ENCODE results near the gene SRGAP2.
A peak's percentile ranks its signal among the peaks of the same experiment; 100 is the strongest.
"Not testable (repeated sequence)": the region's sequence is repeated elsewhere in the genome, so short reads cannot be mapped to it uniquely, and the experiment has no call there.

SRGAP2 gene

DNA sequence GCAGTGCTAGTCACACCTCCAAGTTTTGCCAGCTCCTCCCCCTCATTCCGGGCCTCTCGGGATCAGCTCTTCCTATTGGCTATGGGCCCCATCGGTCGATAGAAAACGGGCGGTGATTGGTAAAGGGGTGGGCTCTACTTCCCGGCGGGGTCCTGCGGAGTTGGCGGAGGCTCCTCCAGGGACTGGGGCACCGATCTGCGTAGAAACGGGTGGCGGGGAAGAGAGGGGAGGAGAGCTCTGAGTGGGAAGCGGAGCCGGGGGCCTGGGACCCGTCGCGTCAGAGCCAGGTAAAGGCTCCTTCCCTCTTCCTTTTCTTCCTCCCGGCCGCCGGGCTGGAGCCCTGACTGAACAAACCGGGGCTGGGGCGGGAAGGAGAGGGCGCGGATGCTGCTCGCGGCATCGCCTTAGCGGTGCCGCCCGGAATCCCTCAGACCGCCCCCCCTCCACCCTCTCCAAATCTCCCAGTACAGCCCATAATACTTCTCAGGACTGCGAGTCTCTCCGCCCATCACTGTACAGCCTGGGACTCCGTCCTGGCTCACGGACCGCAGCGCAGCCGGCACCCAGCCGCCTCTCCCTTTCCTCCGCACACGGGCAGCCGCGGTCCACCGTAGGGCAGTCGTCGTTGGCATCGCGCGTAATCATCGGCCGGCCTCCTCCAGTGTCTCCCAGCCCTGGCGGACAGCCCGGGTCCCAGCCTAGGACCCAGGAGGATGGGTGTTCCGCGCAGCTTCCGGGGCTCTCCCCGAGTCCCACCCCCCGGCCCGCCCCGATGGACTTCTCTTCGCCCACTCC is at the start of gene SRGAP2:
TSS of gene SRGAP2 (plus strand) at position 178 of the 795 bp plus-strand sequence. CDS start 2,430 bp downstream, outside the sequence.
- not testable (repeated sequence) for DNase-seq

- not testable (repeated sequence) for DNase-seq
These were observed 35.9 kb upstream of the SRGAP2 start for GRCh38 chr1:206167350-206168029.

DNA sequence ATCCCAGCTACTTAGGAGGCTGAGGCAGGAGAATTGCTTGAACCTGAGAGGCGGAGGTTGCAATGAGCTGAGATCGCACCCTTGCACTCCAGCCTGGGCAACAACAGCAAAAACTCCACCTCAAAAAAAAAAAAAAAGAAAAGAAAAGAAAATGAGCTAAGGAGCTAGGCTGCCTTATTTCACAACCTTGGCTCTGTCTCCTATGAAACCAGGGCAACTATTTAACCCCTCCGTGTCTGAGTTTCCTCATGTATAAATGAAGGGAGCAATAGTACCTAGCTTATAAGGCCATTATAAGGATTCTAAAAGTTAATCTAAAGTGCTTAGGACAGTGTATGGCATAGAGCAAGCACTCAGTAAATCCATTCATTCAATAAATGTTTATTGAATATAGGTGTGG is 33.5 kb upstream of the SRGAP2 start:
- DNase-seq, result not testable (repeated sequence)

GRCh38 chr1:206173110-206173719 is 30.1 kb upstream of the SRGAP2 start:
- DNase-seq, result not testable (repeated sequence)

DNA sequence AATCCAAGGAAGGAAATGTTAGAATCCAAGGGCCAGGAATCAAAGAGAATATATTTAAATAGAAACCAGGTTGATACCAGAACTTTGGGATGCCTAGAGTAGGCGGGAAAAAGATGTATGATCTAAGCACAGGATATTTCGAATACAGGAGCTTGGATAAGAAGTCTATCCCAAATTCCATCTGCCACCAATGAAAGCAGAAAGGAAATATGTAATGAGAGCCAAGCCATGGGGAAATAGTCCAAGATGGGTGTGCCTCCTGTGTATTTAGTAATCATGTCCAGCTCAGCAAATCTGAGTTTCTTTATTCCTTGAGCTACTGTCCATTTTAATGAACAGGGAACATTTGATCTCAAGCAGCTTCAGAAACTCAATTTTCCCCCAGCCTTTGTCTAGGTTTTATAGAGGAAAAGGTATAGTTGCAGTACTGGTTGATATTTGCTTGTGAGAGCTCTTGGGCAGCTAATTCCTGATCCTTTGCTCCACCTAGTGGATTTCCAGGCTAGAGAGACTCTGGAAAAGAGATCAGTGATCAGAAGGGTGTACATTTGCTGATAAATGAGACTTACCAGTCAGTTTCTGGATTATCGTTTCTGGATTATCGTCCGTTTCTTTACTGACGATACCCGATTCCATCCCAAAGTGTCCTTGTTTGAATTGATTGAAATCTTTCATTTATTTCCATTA is 29.0 kb upstream of the SRGAP2 start:
- DNase-seq, result not testable (repeated sequence)

- not testable (repeated sequence) for DNase-seq
These were observed 27.8 kb upstream of the SRGAP2 start for GRCh38 chr1:206175459-206176113.

GRCh38 chr1:206176114-206176502 is 27.2 kb upstream of the SRGAP2 start:
- not testable (repeated sequence) for DNase-seq

GRCh38 chr1:206178061-206178989 is 25.0 kb upstream of the SRGAP2 start:
- not testable (repeated sequence) for DNase-seq

GRCh38 chr1:206179666-206180065 is 23.7 kb upstream of the SRGAP2 start:
- DNase-seq, result not testable (repeated sequence)

DNA sequence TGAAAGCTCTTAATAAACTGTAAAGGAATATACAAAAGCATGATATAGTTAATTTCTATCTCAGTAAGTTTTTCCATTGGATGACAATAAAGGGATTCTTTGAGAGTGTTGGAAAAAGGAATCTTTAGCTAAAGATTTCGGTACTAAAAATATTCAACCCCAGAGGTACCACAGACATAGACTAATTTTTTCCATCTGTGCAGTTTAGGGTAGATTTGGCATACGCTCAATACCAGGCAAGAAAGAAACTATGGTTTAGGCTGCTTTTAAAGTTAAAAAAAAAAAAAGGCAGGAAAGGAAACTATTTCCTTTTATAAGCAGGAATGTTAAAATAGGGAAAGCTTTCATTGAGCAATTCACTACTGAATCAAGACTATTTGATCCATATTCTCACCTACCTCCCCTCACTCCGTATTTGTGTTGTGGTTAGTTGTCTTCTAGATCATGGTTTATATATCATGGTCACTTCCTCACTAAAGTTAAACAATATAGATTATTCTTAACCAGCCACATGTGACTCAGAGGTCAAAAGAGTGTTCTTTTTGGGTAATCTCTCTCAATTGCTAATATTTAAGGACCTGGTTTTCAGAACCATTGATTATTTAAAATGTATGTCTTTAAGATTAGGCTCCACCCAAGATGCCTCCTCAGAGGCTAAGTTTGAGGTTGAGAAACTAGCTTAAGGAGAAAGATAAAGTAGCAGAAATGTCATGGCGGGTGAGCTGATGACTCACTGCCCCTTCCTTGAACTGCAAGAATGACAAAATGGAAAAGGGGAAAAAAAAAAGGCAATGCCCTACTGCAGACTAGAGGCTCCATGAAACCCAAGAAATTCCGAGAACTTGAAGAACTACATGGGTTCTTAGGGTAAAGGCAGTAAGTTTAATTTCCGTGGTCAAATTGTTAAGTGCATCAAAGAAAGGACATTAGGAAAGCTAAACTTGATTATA is 20.7 kb upstream of the SRGAP2 start:
- not testable (repeated sequence) for DNase-seq

GRCh38 chr1:206183788-206184187 is 19.6 kb upstream of the SRGAP2 start:
- DNase-seq, result not testable (repeated sequence)

GRCh38 chr1:206185778-206186177 is 17.6 kb upstream of the SRGAP2 start:
- not testable (repeated sequence) for DNase-seq

DNA sequence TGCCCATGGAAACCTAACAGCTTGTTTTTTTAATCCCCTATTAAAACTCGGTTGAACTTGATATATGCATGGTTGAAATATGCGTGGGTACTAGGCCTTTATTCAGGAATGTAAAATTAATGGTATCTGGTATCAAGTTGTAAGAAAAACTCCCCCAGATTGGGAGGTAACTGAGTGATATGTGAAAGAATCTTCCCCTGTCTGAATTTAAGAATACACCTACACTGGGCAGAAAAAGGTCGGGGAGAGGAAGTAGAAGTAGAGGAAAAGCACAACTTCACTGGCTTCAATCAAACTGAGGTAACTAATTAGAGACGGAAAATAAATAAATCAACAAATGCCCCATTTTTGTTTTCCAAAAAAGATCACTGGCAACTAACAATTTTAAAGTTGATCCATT is 16.5 kb upstream of the SRGAP2 start:
- not testable (repeated sequence) for DNase-seq

DNA sequence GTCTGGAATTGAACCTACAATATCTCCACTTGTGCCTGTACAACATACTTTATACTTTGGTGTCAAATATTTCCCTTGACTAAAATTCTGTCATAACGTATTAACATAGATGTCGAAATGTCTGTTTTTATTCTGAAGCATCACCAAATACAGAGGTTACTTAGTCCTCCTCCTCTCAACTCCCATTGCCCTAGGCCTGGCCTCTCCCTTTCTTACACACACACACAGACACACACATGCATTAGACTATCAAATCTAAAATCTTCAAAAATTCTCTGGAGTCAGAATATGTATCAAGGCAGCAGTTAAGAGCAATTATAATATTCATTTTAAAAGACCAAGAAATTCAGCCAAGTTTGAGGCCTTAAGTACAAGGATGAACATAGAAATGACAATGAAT is 8.2 kb upstream of the SRGAP2 start:
- DNase-seq, result not testable (repeated sequence)

DNA sequence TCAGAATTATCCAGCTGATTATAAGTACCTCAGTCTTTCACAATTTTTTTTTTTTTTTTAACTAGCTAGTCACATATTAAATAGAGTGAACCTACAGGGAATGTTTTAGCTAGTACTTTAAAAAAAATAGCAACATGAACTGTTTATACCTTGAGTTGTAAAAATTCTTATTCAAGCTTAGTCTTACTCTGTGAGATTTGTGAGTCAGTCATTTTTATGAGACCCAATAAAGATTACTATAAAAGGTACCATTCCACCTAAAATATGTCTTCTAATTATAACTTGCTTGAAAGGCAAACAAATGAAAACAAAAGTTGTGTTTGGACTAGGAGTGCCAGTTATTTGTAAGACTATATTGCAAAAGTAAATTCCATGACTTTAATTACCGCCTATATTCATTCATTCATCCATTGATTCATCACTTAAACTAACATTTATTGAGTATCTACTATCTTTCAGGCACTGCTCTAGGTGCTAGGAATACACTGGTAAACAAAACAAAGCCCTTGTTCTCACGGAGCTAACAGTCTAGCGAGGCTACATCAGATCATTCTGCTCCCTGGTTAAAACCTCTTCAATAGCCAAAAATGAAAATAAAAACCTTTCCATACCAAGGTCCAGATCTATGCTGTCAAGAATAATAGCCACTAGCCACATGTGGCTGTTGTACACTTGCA is 6.5 kb upstream of the SRGAP2 start:
- not testable (repeated sequence) for DNase-seq

DNA sequence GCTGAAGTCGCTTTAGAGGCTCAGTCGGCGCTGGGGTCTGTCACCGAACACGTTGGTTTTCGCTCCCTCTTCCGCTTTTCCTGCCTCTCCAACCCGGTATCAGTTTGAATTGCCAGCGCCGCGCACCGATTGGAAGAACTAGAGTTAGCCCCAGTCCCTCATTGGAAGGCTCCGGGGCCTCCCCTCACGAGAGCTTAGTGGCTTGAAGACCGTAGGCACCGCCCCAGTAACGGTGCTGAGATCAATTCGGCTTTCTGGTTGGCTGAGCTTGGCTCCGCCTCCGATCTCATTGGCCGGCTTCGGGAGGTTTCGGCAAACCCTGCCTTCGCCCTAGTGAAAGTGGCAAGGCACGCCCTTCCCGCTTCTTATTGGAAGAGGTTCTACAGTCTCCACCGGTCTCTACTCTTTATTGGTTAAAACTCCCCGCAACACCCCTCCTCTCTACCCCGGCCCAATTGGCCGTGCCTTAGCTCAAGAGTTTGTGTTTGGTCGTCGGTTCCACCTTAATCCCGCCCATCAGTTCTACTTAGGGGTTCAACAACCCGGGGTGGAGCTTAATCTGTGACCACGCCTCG is 465 bp upstream of the SRGAP2 start, which contains the start of gene FAM72A:
TSS of gene FAM72A (minus strand) at position 51 of the 575 bp plus-strand sequence. CDS start 814 bp downstream, outside the sequence.
- peak; percentile 78 to 91 (median 84) for DNase-seq

GRCh38 chr1:206204159-206204511 is 794 bp downstream of the SRGAP2 start:
- not testable (repeated sequence) for DNase-seq

DNA sequence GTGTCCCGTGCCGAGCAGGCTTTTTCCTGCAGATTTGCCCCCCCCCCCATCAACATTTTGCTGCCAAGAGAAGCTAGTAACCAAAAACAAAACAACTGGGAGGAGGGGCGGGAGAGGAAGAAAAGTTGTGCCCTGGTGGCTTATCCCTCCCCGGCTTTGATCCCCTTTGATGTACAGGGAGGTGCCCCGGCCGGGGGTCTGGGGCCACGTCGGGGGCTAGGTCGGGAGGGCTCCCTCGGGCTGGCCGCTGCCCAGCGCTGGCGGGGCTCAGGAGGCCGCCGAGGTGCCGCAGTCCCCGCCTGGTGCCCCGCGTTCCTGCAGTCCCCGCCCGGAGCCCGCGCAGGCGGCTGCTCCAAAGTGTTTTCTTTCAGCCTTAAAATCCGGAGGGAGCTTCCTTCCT is 1.5 kb downstream of the SRGAP2 start:
- DNase-seq, result not testable (repeated sequence)

DNA sequence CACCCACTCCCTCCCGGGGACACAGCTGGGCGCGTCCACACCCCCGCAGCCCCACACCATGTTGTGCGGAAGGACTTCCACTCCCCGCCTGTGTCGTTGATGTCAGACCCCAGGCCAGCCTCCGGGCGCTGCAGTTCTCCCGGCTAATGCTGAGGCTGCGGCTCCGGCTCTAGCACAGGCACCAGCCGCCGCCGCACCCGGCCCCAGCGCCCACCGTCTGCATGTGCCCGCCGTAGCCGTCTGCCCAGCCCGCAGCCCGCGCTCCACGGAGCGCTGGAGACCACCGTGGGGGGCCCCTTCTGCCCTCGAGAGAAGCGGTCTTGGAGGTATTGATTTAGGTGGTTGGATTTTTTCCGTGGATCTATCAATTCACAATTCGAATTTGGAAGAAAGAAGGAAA is 2.2 kb downstream of the SRGAP2 start:
- not testable (repeated sequence) for DNase-seq
